8988T (cell line): ENCODE results near the gene GPR68.
"Not testable (repeated sequence)": the region's sequence is repeated elsewhere in the genome, so short reads cannot be mapped to it uniquely, and the experiment has no call there.

Source experiments
- DNase-seq: peaks from one replicate; pipeline ENCODE4 v3.0.0; 2011

The GPR68 gene

GRCh38 chr14:91228112-91229004 is 16.1 kb downstream of the GPR68 start:
- DNase-seq, result no peak

- DNase-seq, result no peak
These were observed 17.3 kb downstream of the GPR68 start for GRCh38 chr14:91227183-91227628.

- not testable (repeated sequence) for DNase-seq
These were observed 18.1 kb downstream of the GPR68 start for GRCh38 chr14:91226360-91226759.

GRCh38 chr14:91225025-91225424 is 19.5 kb downstream of the GPR68 start:
- no peak for DNase-seq

GRCh38 chr14:91223028-91223783 is 21.3 kb downstream of the GPR68 start:
- DNase-seq, result no peak

GRCh38 chr14:91221270-91221669 is 23.2 kb downstream of the GPR68 start:
- DNase-seq, result no peak

- DNase-seq, result no peak
These were observed 23.9 kb downstream of the GPR68 start for GRCh38 chr14:91220581-91221000.

- no peak for DNase-seq
These were observed 24.8 kb downstream of the GPR68 start for GRCh38 chr14:91219517-91220389.

- DNase-seq, result no peak
These were observed 26.5 kb downstream of the GPR68 start for GRCh38 chr14:91218014-91218413.

GRCh38 chr14:91216731-91217226 is 27.7 kb downstream of the GPR68 start:
- no peak for DNase-seq

GRCh38 chr14:91215381-91215780 is 29.1 kb downstream of the GPR68 start:
- no peak for DNase-seq

GRCh38 chr14:91214306-91214705 is 30.2 kb downstream of the GPR68 start:
- DNase-seq, result no peak

GRCh38 chr14:91211017-91211416 is 33.5 kb downstream of the GPR68 start:
- no peak for DNase-seq

GRCh38 chr14:91207008-91207407 is 37.5 kb downstream of the GPR68 start:
- no peak for DNase-seq

GRCh38 chr14:91205459-91205858 is 39.0 kb downstream of the GPR68 start:
- no peak for DNase-seq

- no peak for DNase-seq
These were observed 39.8 kb downstream of the GPR68 start for GRCh38 chr14:91204657-91205056.

GRCh38 chr14:91202234-91202974 is 42.1 kb downstream of the GPR68 start:
- no peak for DNase-seq

GRCh38 chr14:91200802-91201201 is 43.7 kb downstream of the GPR68 start:
- DNase-seq, result not testable (repeated sequence)

- DNase-seq, result no peak
These were observed 46.9 kb downstream of the GPR68 start for GRCh38 chr14:91197631-91198030.

- no peak for DNase-seq
These were observed 48.6 kb downstream of the GPR68 start for GRCh38 chr14:91195881-91196280.

GRCh38 chr14:91193069-91193468 is 51.4 kb downstream of the GPR68 start:
- no peak for DNase-seq

- no peak for DNase-seq
These were observed 53.7 kb downstream of the GPR68 start for GRCh38 chr14:91190853-91191252.
